GM10248 (cell line): ENCODE measurements around the gene KRTAP11-1.

Experiments
- CTCF ChIA-PET: fragments of 300-600 bp; sonication (Branson Sonifier 250); formaldehyde crosslinking; extraction: SDS; loops from one replicate; lab custom pipeline; 2021; ENCODE audit warnings: antibody characterized with exemption; lab: Yijun Ruan, JAX
- POLR2A ChIA-PET: fragments of 350-650 bp; sonication (Branson Sonifier 250); formaldehyde crosslinking; extraction: SDS; loops from one replicate; lab custom pipeline; 2020; ENCODE audit warnings: antibody characterized with exemption; lab: Yijun Ruan, JAX
- DNase-seq: peaks from one replicate; pipeline ENCODE4 v3.0.0; 2012; ENCODE audit errors: extremely low spot score
- CTCF ChIP-seq: IDR thresholded peaks from 2 replicates; pipeline ENCODE4 v1.5.1; 2012; ENCODE audit warnings: mild to moderate bottlenecking, low read depth; ENCODE audit errors: extremely low read depth, missing control alignments, control extremely low read depth

The KRTAP11-1 gene

GRCh38 chr21:30831194-30831765 lies 50.1 kb downstream of the KRTAP11-1 start:
- ChIA-PET POLR2A (no interaction called here), CTCF (interaction anchor here (1.1 to 2.1 kb wide), 6 partner anchors 11 to 256 kb away, joined by 3 to 14 read pairs (median 3); no protein-coding TSS in a partner anchor)
- peak; percentile 46 for TF ChIP-seq CTCF
- DNase-seq: peak; percentile 17
